DMS153 treated with DMSO at 0.1 percent for 48 hours (cell line): Measurements from ENCODE around the gene DPP10.

ENCODE experiments used
- DNase-seq: peaks from one replicate; lab custom pipeline; 2025; ENCODE audit not compliant: unreplicated experiment; lab: John Stamatoyannopoulos, UW

DPP10 gene

GRCh38 chr2:115201386-115201785 lies 758.9 kb downstream of the DPP10 start:
- DNase-seq = no peak

- no peak for DNase-seq
Measured at GRCh38 chr2:115208493-115209164, 766.2 kb downstream of the DPP10 start.

- no peak for DNase-seq
Measured at GRCh38 chr2:115214050-115214449, 771.6 kb downstream of the DPP10 start.

- no peak for DNase-seq
Measured at GRCh38 chr2:115219296-115219695, 776.9 kb downstream of the DPP10 start.

GRCh38 chr2:115234186-115234585 lies 791.7 kb downstream of the DPP10 start:
- DNase-seq = no peak

GRCh38 chr2:115234737-115235136 lies 792.3 kb downstream of the DPP10 start:
- DNase-seq = no peak

GRCh38 chr2:115248066-115248465 lies 805.6 kb downstream of the DPP10 start:
- DNase-seq = no peak

- no peak for DNase-seq
Measured at GRCh38 chr2:115277366-115277765, 834.9 kb downstream of the DPP10 start.

GRCh38 chr2:115285416-115285815 lies 843.0 kb downstream of the DPP10 start:
- no peak for DNase-seq

GRCh38 chr2:115290478-115290877 lies 848.0 kb downstream of the DPP10 start:
- no peak for DNase-seq

- DNase-seq = no peak
Measured at GRCh38 chr2:115292742-115293141, 850.3 kb downstream of the DPP10 start.

GRCh38 chr2:115294999-115295398 lies 852.6 kb downstream of the DPP10 start:
- no peak for DNase-seq

GRCh38 chr2:115297056-115297455 lies 854.6 kb downstream of the DPP10 start:
- DNase-seq = no peak

- no peak for DNase-seq
Measured at GRCh38 chr2:115299199-115299598, 856.8 kb downstream of the DPP10 start.

- no peak for DNase-seq
Measured at GRCh38 chr2:115305712-115306111, 863.3 kb downstream of the DPP10 start.

- no peak for DNase-seq
Measured at GRCh38 chr2:115314119-115314518, 871.7 kb downstream of the DPP10 start.

GRCh38 chr2:115327061-115327460 lies 884.6 kb downstream of the DPP10 start:
- no peak for DNase-seq

- no peak for DNase-seq
Measured at GRCh38 chr2:115359550-115359949, 917.1 kb downstream of the DPP10 start.

- DNase-seq = no peak
Measured at GRCh38 chr2:115364093-115364492, 921.7 kb downstream of the DPP10 start.

- DNase-seq = no peak
Measured at GRCh38 chr2:115369400-115369799, 927.0 kb downstream of the DPP10 start.

GRCh38 chr2:115374981-115375380 lies 932.5 kb downstream of the DPP10 start:
- DNase-seq = no peak

GRCh38 chr2:115384399-115384798 lies 942.0 kb downstream of the DPP10 start:
- no peak for DNase-seq

- DNase-seq = no peak
Measured at GRCh38 chr2:115386465-115386864, 944.0 kb downstream of the DPP10 start.
